ENCODE measurements around the gene CRNKL1. TPM values are rescaled to one million over a fixed set of nuclear protein-coding genes. Genes with fewer than 3 reads are reported as not detected.
A peak's percentile ranks its signal among the peaks of the same experiment; 100 is the strongest.

CRNKL1 gene
- total RNA-seq, 1 donor from 2014 or later = 30.6 TPM

- peak in 1 of 2 donors; percentile 43 for DNase-seq (ENCODE audit: low read depth in 2 of 2)
Measured at GRCh38 chr20:19986419-19986818, 65.8 kb downstream of the CRNKL1 start.

Other genes starting within 250 kb of the CRNKL1 start
- gene NAA20, start 35.1 kb downstream of the CRNKL1 start, total RNA-seq = 36.3 and 37.9 TPM in 2 replicates
- gene CFAP61, start 66 bp upstream of the CRNKL1 start, total RNA-seq = not detected in 2 replicates